Choroid plexus epithelial cell (primary cell): ENCODE results near the gene ITGB1BP1.
A peak's percentile ranks its signal among the peaks of the same experiment; 100 is the strongest.

Experiments used
- DNase-seq: peaks from one replicate; pipeline ENCODE4 v3.0.0-alpha.2; 2010; ENCODE audit warnings: low read depth
- H3K4me3 ChIP-seq: 2 replicates; pipeline ENCODE4 v1.5.1; 2011; ENCODE audit warnings: low read depth, mild to moderate bottlenecking, control low read depth, low read length, moderate library complexity
- CTCF ChIP-seq: conservative IDR thresholded peaks from 2 replicates; pipeline ENCODE4 v1.5.1; 2011; ENCODE audit warnings: low read depth, mild to moderate bottlenecking, control low read depth, inconsistent platforms, low read length, moderate library complexity

Gene ITGB1BP1

GRCh38 chr2:9443526-9443925 lies 20.2 kb upstream of the ITGB1BP1 start:
- no peak for TF ChIP-seq CTCF
- DNase-seq: no peak
- H3K4me3 ChIP-seq: no peak overlapping the region

GRCh38 chr2:9441556-9441955 lies 18.2 kb upstream of the ITGB1BP1 start:
- no peak overlapping the region for H3K4me3 ChIP-seq
- DNase-seq: no peak
- no peak for TF ChIP-seq CTCF

GRCh38 chr2:9440058-9440727 lies 16.9 kb upstream of the ITGB1BP1 start:
- TF ChIP-seq CTCF: no peak
- no peak overlapping the region for H3K4me3 ChIP-seq
- peak; percentile 78 for DNase-seq

- peak; percentile 30 for DNase-seq
- no peak for TF ChIP-seq CTCF
- no peak overlapping the region for H3K4me3 ChIP-seq
Observed at GRCh38 chr2:9439536-9439935, 16.2 kb upstream of the ITGB1BP1 start.

GRCh38 chr2:9434489-9434888 lies 11.2 kb upstream of the ITGB1BP1 start:
- no peak for TF ChIP-seq CTCF
- DNase-seq: peak; percentile 14

GRCh38 chr2:9430316-9431293 lies 7.3 kb upstream of the ITGB1BP1 start:
- no peak for TF ChIP-seq CTCF
- DNase-seq: peak; percentile 66
- H3K4me3 ChIP-seq: no peak overlapping the region

More at GRCh38 chr2:9434489-9434888, 11.2 kb upstream of the ITGB1BP1 start:
- H3K4me3 ChIP-seq: no peak overlapping the region
